Hematopoietic multipotent progenitor cell treated with erythropoietin and hydrocortisone succinate and interleukin-3 and kit ligand, for 4 days (in vitro differentiated cells): ENCODE data around the gene PXDN.
A peak's percentile ranks its signal among the peaks of the same experiment; 100 is the strongest.

ENCODE experiments used
- DNase-seq: peaks from one replicate; pipeline ENCODE4 v3.0.0-alpha.2; 2015

The PXDN gene

GRCh38 chr2:1591978-1592907, 152.1 kb downstream of the PXDN start:
- peak; percentile 9 for DNase-seq

GRCh38 chr2:1591461-1591770, 152.9 kb downstream of the PXDN start:
- DNase-seq = no peak

GRCh38 chr2:1590596-1591460, 153.5 kb downstream of the PXDN start:
- DNase-seq = no peak

GRCh38 chr2:1588978-1589621, 155.2 kb downstream of the PXDN start:
- DNase-seq = peak; percentile 40

GRCh38 chr2:1588051-1588977, 156.0 kb downstream of the PXDN start:
- DNase-seq = no peak

- no peak for DNase-seq
These were observed 157.1 kb downstream of the PXDN start for GRCh38 chr2:1586923-1587840.

GRCh38 chr2:1586251-1586922, 157.9 kb downstream of the PXDN start:
- no peak for DNase-seq

GRCh38 chr2:1585635-1586034, 158.7 kb downstream of the PXDN start:
- DNase-seq = no peak

- DNase-seq = no peak
These were observed 159.4 kb downstream of the PXDN start for GRCh38 chr2:1584691-1585485.

GRCh38 chr2:1584051-1584531, 160.2 kb downstream of the PXDN start:
- DNase-seq = no peak

GRCh38 chr2:1582891-1583341, 161.4 kb downstream of the PXDN start:
- no peak for DNase-seq

- DNase-seq = no peak
These were observed 162.2 kb downstream of the PXDN start for GRCh38 chr2:1581965-1582625.
